HG03521 (cell line): ENCODE measurements around the gene DDC.

Source experiments
- ATAC-seq: cut with Tn5 transposase; IDR thresholded peaks from one replicate; pipeline ENCODE4 v1.9.1; 2021; ENCODE audit warnings: mild to moderate bottlenecking, moderate library complexity; ENCODE audit not compliant: unreplicated experiment

The DDC gene

GRCh38 chr7:50421043-50421442 is 144.2 kb downstream of the DDC start:
- ATAC-seq = no peak

GRCh38 chr7:50418526-50419290 is 146.5 kb downstream of the DDC start:
- no peak for ATAC-seq

DNA sequence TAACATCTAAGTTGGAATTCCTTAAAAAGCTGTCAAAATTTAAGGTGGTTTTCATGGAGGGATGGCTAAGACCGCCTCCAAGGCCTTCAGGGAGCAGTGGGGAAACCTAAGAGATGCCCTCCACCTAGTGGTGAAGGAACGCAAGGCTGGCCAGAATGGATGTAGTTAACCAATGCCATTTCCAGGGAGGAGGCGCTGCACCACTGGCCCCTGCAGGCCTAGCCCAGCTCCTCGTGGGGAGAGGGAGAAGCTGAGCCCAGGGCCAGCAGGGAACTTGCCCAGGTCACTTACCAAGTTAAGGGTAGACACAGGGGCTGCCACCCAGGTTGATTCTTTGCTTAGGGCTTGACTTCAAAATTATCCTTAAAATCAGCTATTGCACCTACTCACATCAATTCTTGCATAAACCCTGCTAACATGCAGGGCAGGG is 147.1 kb downstream of the DDC start:
- ATAC-seq = peak; percentile 86

GRCh38 chr7:50416527-50417182 is 148.6 kb downstream of the DDC start:
- peak; percentile 64 for ATAC-seq

DNA sequence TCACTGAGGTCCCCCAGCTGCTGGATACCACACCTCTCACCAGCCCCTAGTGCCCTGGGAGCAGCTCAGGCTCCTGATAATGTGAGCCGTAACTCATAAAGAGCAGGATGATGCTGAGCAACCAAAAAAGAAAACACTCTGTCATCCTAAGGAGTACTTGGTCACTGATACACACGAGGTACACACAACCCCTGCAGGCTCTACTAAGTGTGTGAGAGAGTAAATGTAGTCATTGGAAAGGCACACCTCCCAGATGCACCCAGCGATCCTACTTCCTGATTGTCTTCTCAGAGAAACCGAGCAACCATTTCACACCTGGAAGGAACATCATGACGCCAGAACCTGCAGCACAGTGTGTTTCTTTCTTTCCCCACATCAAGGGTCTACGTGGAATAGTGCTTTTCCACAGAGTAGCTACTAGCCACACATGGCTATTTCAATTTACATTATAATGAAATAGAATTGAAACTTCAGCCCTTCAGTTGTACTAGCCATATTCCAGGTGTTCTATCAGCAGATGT is 149.3 kb downstream of the DDC start:
- no peak for ATAC-seq

DNA sequence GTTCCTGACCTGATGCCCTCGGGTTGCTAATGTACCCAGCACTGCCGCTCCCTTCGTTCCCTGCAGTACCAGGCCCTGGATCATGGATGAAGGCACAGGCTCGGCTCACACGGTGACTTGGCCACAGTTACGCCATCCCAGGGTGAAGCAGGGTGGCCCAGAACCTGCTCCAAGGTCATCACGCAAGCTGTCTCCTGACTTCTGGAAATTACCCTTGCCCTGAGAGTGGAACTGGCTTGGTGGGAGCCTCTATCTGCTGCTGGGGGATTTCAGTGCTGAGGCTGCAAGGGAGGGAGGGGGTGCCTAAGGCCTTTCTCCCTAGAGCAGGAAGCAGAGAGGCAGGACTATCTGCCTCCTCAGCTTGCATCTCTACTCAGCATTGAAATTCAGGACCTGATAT is 151.6 kb downstream of the DDC start:
- no peak for ATAC-seq

GRCh38 chr7:50412973-50413372 is 152.2 kb downstream of the DDC start:
- no peak for ATAC-seq

GRCh38 chr7:50411332-50411731 is 153.9 kb downstream of the DDC start:
- ATAC-seq = no peak

DNA sequence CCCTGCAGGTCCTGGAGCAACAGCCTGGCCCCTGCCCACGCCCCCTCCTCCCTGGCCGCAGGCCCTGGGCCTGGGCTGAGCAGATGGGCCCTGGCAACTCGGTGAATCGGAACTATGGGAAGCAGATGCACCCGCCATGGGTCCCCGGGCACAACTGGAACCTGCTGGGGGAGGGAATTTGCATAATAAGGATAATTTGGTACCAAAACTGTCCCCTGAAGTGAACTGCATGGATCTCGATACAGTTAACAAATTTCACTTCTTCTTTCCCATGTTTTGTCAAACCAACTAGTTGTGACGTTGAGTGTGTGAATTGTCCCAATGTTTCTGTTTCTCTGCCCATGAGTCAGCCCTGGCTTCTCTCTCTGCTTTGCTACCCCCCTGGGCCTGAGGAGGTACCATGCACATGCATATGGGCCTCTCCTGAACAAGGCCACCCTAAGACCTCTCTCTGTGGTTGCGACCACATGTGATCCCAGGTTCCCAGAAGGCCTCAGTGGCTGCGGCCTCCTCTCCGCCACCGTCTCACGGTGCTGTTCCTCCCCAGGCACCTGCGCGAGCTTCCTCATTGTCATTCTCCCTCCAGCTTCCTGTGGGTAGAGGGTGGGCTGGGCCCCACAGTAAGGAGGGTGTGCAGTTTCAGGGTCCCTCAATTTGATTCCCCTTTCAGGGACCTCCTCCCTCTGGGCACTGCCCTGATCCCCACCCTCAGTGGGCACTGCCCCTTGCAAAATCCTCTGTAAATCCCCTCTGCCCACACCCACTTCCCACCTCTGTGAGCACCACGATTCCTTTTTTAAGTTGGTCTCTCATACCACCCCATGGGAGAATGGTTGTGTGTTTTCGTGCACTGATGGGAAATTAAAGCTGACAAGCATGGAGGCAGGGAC is 155.1 kb downstream of the DDC start:
- ATAC-seq = peak; percentile 42
